ENCODE results near the gene SLC25A1. TPM values are rescaled to one million over a fixed set of nuclear protein-coding genes. Genes with fewer than 3 reads are reported as not detected.

Gene SLC25A1
- total RNA-seq, 4 donors from 2014 or later = 60.1 to 83.2 (median 71.1) TPM

- DNase-seq (ENCODE audit: low spot score in 2 of 2) = no peak
- intact Hi-C loops (cut with DNase I; ENCODE audit: low total_unique reads) = no loop called here
- WGBS, 2 donors = 62 to 67% methylated on average over 5 of the region's 5 CpGs
- H3K4me3 ChIP-seq (ENCODE audit: low read depth, poor library complexity, severe bottlenecking) = no peak overlapping the region
- no peak for TF ChIP-seq CTCF (IDR thresholded peaks at IDR 0.05)
- no peak for TF ChIP-seq POLR2A (IDR thresholded peaks at IDR 0.05)
These were observed 40.2 kb upstream of the SLC25A1 start for GRCh38 chr22:19218541-19219233.

- DNase-seq (ENCODE audit: low spot score in 2 of 2) = no peak
- WGBS, 2 donors = 95% methylated on average over 5 of the region's 5 CpGs
- intact Hi-C loops (cut with DNase I; ENCODE audit: low total_unique reads) = no loop called here
- H3K4me3 ChIP-seq (ENCODE audit: low read depth, poor library complexity, severe bottlenecking) = no peak overlapping the region
- no peak for TF ChIP-seq POLR2A (IDR thresholded peaks at IDR 0.05)
These were observed 38.0 kb upstream of the SLC25A1 start for GRCh38 chr22:19216579-19216978.

- 94 to 98% methylated on average over 14 of the region's 14 CpGs for WGBS, 2 donors
- TF ChIP-seq POLR2A (IDR thresholded peaks at IDR 0.05) (no peak), CTCF (IDR thresholded peaks at IDR 0.05) (no peak)
- no peak for DNase-seq (ENCODE audit: low spot score in 2 of 2)
- intact Hi-C loops (cut with DNase I; ENCODE audit: low total_unique reads) = no loop called here
- no peak overlapping the region for H3K4me3 ChIP-seq (ENCODE audit: low read depth, poor library complexity, severe bottlenecking)
These were observed 36.8 kb upstream of the SLC25A1 start for GRCh38 chr22:19215360-19215759.

- DNase-seq (ENCODE audit: low spot score in 2 of 2) = no peak
- no peak overlapping the region for H3K4me3 ChIP-seq (ENCODE audit: low read depth, poor library complexity, severe bottlenecking)
- TF ChIP-seq POLR2A (IDR thresholded peaks at IDR 0.05) (no peak), CTCF (IDR thresholded peaks at IDR 0.05) (no peak)
- intact Hi-C loops (cut with DNase I; ENCODE audit: low total_unique reads) = no loop called here
- 70 to 85% methylated on average over 4 of the region's 4 CpGs for WGBS, 2 donors
These were observed 35.5 kb upstream of the SLC25A1 start for GRCh38 chr22:19214078-19214473.

- DNase-seq (ENCODE audit: low spot score in 2 of 2) = no peak
These were observed 35.0 kb upstream of the SLC25A1 start for GRCh38 chr22:19213442-19214077.

More at GRCh38 chr22:19213442-19214077, 35.0 kb upstream of the SLC25A1 start:
- intact Hi-C loops (cut with DNase I; ENCODE audit: low total_unique reads) = no loop called here
- TF ChIP-seq POLR2A (IDR thresholded peaks at IDR 0.05) (no peak), CTCF (IDR thresholded peaks at IDR 0.05) (no peak)
- 60 to 74% methylated on average over 9 of the region's 9 CpGs for WGBS, 2 donors
- no peak overlapping the region for H3K4me3 ChIP-seq (ENCODE audit: low read depth, poor library complexity, severe bottlenecking)
